Stimulated activated CD8-positive, alpha-beta memory T cell treated with anti-CD3 and anti-CD28 coated beads, Interleukin-12 subunit alpha, Interleukin-12 subunit beta, amount 100 ng/mL, for 24 hours (primary cell): ENCODE data around the gene IFT27.
"Not testable (repeated sequence)": the region's sequence is repeated elsewhere in the genome, so short reads cannot be mapped to it uniquely, and the experiment has no call there.

Experiments used
- DNase-seq: peaks from one replicate; pipeline ENCODE4 v3.0.0-alpha.2; 2020; ENCODE audit errors: extremely low read depth

Gene IFT27

DNA sequence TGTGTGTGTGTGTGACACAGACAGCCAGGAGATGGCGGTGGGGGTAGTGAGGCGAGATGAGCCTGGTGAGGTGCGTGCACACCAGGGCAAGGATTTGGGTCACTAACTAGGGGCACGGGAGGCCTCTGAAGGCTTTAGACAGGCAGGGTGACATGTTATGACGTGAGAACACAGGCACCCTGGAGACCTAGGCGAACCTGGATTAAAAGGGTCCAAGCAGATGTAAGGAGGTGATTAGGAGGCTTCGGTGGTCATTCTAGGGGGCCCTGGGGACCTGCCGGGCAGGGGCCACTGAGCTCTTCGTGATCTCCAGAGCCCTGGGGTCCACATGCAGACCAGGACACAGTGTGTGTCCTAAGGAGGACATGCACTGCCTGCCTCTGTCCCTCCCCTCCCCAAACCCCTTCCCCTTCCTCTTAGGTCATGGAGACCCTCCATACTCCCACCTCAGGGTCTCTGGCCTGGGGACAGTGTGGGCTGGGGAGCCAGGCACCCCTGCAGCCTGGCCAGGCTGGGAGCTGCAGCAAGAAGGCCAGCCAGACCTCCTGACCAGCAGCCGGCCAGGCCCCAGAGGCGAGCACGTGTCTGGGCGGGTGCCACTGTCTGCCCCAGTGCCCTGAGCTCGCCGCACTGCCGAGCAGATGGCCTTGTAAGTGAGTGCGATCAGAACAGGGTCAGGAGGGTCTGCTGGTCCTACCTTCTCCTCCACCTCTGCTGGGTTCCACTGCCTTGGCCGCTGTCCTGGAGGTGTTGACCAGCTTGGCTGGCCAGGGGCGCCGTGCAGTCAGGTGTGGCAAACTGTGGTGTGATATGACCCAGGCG, 32.1 kb downstream of the IFT27 start:
- no peak for DNase-seq

DNA sequence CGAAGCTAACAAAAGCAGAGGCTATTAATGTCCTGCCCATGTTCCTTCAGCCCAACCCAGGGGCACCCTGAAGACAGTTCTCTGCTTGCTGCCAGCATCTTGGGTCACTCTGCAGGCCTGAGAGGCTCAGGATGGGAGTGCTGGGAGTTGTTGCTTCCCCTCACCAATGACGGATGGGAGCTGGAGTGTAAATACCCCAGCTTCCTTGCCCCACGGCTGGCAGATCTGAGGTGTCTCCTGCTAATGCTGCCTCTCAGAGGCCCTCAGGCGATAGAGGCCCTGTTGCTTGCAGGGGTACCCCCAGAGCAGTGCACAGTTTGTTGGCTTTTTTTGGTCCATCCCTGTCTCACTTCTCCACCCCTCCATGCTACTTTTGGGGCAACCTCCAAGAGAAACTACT, 32.9 kb downstream of the IFT27 start:
- no peak for DNase-seq

DNA sequence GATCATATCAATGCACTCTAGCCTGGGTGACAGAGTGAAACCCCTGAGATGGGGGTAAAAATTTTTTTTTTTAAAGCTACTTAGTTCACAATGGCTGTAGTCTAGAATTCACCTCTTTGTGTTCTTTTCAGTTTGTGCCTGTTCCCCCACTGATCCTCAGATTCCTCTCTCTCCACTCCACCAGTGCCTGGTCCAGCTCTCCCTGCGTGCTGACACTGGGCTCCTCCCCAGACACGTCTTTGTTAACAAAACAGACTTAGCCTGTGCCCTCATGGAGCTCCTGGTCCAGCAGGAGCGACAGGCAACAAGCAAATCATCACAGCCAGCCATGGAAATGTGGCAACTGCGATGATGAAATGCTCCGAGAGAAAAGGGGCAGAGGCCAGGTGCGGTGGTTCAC, 34.0 kb downstream of the IFT27 start:
- no peak for DNase-seq

DNA sequence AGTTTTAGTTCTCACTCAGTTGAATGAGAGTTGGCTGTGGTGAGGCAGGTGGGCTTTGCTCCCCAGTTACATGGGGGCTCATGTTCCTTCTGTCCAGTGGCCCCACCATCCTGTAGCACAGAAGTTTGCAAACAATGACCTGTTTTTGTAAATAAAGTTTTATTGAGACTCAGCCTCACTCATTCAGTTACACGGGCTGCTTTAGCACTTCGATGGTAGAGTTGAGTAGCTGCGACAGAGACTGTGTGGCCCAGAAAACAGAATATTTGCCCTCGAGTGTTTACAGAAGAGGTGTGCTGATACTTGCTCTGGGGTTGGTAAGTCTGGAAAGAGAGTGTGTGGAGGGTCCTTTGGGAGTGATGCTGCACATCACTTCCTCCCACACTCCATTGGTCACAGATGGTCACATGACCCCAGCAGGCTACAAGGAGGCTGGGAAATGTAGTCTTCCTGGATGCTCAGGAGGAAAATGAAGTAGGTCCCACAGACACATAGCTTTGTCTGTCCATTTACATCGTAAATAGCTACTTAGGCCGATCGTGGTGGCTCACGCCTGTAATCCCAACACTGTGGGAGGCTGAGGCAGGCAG, 34.6 kb downstream of the IFT27 start:
- DNase-seq, result no peak

DNA sequence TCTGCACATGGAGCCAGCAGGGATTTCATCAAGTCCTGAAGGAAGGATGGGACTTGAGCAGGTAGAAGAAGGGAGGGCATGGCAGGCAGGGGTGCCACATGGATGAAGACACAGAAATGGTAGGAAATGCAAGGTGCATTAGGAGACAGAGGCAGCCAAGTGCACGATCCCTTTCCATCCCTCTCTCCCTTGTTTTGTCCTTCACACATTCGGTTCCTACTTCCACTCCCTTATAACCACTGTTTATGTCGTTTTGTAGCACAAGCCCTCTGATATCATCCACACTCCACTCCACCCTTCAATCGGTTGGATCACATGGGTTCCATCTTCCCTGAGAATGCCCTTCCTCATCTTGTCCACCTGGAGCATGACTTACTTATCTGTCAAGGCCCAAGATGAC, 35.2 kb downstream of the IFT27 start:
- DNase-seq, result no peak

DNA sequence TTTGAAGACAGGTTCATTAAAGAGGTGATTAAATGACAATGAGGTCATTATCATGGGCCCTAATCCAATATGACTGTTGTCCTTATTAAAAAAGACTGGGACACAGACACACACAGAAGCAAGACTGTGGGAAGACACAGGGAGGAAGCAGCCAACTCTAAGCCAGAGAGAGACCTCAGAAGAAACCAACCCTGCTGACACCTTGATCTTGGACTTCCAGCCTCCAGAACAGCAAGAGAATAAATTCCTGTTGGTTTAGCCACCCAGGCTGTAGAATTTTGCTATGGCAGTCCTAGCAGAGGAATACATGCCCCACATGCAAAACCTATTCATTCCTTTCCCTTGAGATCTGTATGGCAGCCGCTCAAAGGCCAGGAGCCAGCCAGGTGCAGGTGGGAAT, 36.7 kb downstream of the IFT27 start:
- DNase-seq, result no peak

DNA sequence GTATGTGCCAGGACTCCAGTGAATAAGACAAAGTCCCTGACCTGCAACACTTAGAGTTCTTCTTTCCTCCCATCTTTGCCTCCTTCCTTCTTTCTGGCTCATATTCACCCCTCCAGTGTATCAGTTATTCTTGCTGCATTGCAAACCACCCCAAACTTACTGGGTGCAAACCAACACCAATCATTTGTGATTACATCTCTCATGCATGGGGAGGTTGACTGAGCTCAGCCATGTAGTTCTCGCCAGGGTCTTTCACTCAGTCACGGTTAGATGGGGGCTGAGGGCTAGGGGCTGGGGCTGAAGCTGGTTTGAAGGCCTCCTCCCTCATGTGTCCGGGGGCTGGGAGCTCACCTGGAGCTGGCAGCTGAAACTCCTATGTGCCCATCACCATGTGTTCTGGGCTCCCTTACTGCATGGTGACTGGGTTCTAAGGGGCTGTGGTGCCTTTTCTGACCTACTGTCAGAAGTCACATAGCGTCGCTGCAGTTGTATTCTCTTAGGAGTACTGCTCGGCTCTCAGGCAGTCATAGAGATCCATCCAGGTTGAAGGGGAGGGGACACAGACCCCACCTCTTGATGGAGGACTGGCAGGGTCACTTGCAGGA, 37.4 kb downstream of the IFT27 start:
- no peak for DNase-seq

DNA sequence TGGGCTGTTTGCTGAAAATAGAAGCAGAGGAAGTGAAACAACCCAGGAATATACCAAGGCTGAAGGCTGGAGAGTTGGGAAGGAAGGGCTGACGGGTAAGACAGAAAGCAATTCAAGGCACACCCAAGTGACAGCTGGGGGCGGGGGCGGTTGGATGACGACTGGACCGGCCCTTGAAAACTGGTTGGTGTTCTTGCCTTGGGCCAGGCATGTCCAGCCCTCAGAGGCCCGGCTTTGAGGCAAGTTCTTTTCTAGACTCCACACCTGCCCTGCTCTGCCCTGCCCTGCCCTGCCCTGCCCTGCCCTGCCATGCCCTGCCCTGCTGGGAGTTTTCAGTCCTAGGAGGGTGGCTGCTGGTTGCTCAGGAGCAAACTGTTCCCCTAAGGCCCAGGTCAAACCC, 38.1 kb downstream of the IFT27 start:
- no peak for DNase-seq

DNA sequence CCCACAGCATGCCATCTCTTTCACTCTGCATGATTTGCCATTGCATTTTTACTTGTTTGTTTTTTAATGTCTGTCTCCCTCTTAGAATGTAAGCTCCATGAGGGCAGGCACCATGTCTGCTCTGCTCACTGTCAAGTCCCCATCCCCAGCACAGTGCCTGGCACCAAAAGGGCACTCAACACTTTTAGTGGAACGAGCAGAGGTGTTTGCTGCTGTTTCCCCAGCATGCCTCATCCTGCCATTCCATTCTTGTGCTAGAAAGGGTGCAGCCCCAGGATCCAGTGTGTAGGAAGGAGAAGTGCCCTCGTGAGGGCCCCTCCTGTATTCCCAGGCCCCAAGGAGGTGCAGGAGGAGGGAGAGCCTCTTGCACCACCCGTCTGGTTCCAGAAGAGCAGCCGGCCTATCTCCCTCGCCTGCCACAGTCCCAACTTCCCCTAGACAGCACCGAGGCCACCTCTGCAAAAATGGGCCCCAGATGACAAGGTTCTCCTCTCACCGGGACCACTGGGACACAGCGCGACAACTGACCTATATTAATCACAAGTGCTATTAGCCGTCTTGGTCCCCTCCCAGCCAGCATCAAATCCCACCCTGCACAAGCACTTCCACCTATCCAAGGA, 39.1 kb downstream of the IFT27 start:
- no peak for DNase-seq

DNA sequence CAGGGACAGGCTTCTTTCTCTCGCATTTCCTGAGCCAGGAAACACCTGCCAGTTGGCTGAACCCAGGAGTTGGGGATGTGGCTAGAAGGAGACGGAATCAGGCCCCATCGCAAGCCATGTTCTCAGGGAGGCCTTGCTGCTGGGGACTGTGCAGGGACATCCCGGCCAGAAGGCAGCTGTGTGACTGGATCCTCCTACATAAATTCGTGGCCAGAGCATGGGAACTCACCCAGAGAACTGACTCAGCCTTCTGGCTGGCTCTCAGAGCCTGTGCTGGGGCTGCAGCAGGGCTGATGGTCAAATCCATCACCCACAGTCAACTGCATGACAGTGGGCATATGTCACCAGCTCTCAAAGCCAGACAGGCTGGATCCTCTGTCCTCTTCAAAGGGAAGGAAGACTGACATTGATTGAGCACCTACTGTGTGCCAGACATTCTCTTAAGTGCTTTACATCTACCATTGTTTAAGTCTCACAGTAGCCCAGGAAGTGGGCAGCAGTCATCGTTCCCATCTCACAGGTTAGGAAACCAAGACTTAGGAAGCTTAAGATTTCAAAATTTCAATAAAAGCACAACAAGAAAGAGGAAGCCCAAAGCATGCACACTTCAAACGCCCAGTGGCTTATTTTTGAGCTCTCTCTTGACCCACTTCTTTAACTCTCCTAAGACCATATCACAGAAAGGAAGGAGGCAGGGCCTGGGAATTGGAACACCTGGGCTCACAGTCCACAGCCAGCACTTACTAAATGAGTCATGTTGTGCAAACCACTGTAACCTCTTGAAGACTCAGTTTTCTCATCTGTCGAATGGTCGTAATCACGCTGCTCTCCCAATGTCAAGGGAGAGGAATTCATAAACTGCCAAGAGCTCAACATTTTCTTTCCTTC, 41.5 kb downstream of the IFT27 start:
- DNase-seq, result no peak

DNA sequence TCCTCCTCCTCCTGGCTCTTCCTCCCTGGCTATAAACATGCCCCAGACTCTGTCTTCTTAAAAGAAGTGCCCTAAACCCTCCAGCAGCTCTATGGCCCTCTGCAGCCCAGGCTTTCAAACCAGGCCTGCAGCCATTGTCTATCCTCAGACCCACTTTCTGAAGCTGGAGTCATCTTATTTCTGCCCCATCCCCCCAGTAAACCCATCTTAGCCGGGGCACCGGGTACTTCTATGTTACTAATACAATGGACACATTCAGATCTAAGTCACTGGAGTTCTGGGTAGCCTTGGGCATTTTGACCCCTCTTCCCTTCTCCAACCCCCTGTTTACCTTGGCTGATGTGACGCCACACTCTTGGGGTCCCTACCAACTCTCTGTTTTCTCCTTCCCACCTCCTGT, 42.6 kb downstream of the IFT27 start:
- no peak for DNase-seq

DNA sequence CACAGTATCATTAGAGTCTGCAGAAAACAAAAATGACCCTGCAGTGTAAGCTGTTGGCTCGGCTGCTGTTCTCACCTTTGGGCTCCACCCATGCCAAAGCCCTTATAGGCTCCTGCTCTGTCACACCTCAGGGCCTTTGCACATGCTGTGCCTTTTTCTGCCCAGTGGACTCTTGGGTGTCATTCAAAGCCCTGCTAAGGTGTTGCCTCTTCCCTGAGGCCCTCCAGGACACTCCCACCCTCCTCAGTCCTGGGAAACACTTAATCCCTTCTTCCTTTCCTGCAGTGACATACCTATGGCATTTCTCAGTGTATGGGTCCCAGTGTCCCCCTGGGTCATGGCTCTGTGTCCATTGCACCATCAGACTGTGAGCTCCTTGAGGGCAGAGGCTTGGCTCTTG, 43.3 kb downstream of the IFT27 start:
- no peak for DNase-seq

DNA sequence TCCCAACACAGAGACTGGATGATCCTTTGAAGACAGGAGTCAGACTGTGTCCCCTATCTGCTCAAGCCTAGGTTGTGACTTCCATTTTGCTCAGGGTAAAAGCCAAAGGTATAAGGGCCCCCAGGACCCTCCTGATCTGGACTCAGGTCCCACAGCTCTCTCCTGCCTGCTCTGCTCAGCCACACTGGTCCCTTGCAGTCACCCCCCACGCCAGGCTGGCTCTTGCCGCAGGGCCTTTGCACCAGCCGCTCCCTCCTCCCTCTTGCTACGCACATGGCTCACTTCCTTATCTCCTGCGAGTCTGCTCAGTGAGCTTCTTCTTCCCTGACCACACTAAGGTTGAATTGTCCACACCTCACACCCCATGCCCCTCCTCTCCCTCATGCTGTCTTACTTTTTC, 44.0 kb downstream of the IFT27 start:
- no peak for DNase-seq

DNA sequence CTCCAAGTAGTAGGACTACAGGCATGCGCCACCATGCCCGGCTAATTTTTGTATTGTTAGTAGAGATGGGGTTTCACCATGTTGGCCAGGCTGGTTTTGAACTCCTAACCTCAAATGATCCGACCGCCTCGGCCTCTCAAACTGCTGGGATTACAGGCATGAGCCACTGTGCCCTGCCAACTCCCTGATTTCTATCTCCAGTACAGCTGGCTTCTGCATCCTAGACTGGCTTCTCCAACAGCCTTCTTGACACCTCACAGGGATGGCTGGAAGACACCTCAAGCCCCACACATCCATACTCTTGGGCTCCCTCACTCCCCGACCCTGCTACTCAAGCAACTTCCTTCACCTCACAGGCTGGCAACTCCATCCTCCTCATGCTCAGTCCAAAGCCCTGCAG, 44.6 kb downstream of the IFT27 start:
- not testable (repeated sequence) for DNase-seq

DNA sequence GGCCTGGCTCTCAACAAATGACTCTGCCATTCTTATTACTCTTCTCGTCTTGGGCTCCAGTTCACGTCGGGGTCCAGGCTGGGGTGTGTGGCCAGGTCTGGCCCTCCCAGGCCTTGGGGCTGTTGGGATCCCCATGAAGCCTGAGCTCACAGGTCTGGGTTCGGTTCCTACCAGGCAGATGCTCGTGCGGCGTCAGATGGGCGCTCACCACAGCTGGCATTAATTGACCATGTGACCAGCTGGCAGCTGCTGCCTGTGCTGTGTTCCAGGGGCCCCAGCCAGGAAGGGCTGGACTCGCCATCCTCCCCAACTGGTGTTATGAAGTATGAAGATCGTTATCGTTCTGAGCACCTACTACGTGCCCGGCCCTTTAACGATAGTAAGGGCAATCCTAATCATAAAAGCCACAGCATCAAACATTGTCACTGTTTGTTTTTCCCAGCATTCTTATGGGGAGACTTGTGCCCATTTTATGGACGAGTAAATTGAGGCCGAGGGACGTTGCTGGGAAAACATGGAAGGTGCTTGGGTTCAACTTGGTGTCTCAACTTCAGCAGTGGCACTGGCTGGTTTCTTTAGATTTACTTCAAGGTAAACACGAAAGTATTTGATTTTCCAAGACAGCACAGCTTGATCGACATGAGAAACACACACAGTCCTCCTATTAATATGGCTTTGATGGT, 45.6 kb downstream of the IFT27 start:
- DNase-seq, result no peak

DNA sequence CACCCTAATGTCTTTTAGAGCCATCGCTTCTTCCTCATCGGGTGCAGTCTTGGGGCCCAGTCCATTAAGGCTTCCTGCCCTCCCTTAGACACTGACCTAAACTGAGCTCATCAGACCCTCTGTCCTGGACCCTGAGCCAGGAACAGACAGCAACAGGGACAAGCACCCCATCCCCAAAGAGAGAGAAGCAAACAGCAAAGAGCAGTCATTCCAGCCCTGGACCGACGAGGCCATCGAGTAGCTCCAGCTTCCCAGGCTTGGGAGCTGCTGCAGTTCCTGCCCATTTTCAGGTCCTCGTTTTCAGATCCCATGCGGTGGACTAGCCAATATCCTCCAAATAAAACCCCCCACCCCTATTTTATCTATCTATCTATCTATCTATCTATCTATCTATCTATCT, 46.6 kb downstream of the IFT27 start:
- no peak for DNase-seq

DNA sequence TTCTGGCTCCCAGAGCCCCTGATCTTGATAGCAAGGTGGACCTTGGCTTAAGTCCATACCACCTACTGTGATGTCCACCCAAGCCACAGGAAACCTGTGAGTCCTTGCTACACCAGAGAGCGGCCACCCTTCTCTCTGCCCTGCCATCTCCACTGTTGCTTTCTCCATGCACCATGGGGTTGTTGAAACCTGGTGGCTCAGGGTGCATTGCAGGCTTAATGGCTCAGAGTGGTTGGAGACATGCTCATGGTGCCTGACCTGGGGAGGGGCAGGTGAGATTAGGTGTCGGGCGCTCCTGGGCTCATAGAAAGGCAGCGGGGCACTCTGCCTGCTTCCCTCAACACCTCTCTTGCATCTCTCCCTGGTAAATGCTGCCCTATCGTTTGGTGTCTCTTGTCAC, 47.4 kb downstream of the IFT27 start:
- no peak for DNase-seq

DNA sequence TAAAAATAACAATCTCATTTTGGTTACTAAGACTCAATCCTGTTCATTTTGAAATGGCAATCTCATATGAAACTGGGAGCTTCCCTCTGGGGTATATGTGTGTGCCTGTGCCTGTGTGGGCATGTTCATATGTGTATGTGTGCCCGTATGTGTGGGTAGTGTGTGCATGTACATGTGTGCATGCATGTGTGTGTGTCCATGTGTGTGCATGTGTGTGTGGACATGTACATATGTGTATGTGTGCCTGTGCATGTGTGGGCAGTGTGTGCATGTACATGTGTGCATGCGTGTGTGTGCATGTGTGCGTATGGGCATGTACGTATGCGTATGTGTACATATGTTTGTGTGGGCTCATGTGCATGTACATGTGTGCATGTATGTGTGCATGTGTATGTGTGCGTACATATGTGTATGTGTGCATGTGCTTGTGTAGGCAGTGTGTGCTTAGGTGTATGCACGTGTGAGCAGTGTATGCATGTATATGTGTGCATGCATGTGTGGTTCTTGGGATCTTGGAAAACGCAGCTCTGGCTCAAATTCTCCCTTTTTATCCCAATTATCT, 47.9 kb downstream of the IFT27 start:
- DNase-seq, result no peak

DNA sequence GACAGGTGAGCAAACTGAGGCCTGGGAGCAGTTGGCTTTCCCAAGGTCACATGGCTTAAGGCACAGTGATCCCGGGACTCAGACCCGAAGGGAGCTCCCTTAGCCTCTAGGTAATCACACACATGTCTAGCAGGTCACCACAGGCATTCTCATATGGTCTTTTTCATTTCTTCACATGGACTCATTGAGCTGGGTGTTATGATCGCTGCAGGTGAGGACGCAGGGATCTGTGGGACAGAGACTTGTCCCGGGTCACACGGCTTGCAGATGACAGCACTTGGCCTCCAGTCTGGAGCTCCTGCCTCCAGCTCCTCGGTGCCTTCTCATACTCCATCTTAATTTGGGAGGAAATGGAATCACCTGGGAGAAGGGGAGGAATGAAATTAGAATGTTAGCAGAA, 48.8 kb downstream of the IFT27 start:
- no peak for DNase-seq

DNA sequence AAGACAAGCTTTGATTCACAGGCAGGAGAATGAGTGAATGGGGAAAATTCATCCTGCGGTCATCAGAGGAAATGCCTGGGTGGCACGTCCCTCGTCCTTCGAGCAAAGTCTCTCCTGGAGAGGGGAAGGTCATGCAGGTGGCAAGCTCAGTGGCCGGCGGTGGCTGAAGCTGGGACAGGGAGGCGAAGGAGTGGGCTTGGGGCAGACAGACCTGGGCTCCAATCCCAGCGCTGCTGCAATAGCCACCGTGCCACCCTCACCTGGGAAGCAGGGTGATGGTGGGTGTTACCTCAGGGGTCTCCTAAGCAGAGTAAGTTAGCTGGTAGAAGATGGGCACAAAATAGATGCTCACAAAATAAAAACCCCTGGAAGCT, 49.9 kb downstream of the IFT27 start:
- DNase-seq, result no peak

DNA sequence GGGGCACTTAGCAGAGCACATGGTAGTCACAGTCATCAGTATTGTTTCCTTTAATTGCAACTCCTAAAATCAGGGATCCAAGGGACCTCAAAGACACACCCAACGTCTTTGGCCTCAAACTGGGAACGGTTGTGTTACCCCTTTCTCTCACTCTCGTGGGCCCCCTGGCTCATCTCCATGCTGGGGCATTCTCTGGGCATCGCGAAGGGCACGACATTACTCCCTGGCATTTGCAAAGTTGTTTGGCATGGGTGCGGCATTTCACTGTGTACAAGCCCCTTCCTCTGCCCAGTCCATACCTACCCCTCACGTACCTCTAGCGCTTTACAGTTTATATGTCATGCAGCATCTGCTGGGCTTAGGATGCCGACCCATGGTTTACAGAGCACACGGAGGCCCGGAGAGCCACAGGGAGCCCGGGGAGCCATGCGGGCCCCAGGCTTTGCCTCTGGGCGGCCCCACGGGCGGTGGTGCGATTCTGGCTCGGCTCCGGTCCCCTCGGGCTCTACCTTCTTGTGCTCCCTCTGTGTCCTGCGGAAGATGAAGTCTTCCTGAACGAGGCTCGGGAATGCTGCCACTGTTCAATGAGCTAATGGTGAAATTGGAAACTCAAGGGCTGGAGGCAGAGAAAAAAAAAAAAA, 50.4 kb downstream of the IFT27 start:
- DNase-seq, result no peak
